GM19035 (cell line): ENCODE data around the gene SPINT3.
"Not testable (repeated sequence)": the region's sequence is repeated elsewhere in the genome, so short reads cannot be mapped to it uniquely, and the experiment has no call there.

Experiments
- ATAC-seq: cut with Tn5 transposase; IDR thresholded peaks from one replicate; pipeline ENCODE4 v1.9.1; 2021; ENCODE audit not compliant: unreplicated experiment

Gene SPINT3

GRCh38 chr20:45503403-45503802 lies 12.0 kb downstream of the SPINT3 start:
- ATAC-seq = no peak

GRCh38 chr20:45502561-45502960 lies 12.9 kb downstream of the SPINT3 start:
- ATAC-seq = no peak

DNA sequence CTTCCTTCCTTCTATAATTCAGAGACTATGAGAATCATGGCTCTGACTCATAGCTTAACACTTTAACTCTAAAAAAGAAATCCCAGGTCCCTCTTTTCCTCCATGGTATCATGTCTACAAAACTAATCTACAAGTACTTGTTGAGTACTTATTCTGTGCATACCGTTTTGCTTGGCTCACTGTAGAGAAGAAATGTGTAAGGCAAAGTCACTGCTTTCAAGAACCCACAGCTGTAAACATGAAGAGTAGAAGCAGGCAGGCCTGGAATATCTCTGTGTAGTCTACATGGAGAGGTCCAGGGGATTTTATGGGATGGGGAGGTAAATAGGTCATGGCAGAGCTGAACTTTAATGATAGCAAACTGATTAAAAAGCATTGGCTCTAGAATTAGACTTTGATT lies 13.8 kb downstream of the SPINT3 start:
- ATAC-seq = no peak

- no peak for ATAC-seq
Measured at GRCh38 chr20:45500022-45500421, 15.4 kb downstream of the SPINT3 start.

DNA sequence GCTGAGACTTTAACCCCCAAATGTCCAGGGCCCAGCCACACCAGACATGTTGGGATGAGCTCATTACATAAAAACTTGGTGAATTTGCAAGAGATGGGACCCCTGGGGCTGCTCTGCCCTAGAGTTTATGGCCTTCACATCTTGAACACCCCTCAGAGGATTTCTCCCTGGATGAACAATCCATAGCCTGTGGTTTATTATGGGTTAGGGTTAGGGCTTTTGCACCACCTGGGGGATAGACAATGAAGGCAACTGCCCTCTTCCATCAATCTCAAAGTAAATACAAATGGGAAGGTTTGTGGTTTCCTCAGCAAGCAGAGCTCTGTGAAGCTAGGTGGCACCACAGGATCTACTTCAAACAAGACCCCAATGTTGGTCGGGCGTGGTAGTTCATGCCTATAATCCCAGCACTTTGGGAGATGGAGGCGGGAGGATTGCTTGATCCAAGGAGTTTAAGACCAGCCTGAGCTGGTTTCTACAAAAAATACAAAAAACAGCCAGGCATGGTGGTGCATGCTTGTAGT lies 17.4 kb downstream of the SPINT3 start:
- ATAC-seq = no peak

DNA sequence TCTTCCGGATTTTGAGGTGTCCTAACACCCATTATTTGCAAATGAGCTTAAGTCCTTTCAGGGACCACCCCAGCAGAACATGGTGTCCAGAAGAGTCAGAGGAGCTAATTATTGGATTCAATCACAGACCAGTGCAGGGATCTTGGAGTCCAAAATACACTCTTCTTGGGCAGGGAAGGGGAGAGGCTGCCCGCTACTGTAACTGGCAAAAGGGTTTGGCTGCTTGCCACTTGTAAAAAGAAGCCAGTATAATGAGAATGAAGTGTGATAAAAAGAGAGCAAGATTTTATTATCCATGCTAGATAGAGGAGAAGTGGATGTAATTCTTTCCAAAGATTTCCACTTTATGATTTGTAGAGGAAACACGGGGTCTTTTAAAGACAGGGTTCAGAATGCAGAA lies 19.3 kb downstream of the SPINT3 start:
- ATAC-seq = no peak

DNA sequence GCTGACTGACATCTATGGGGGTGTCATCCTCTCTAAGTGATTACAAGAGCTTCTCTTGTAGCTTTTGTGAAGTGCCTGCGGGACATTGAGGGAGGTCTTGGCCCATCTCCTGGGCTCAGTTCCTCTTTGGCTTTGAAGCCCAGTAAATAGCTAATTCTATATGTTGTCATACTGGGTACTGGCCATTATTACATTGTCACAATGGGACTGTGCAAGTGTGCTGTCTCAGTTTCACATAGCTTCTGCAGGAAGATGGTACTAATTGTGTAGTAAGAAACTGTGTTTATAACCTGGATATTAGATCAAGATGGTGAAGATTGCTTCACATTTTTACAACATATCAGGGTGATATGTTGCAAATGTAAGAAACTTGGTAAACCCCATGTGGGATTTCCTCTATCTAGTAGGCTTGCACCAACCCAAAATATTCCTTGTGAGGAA lies 19.9 kb downstream of the SPINT3 start:
- ATAC-seq = no peak

- ATAC-seq = no peak
Measured at GRCh38 chr20:45489083-45489531, 26.3 kb downstream of the SPINT3 start.

- no peak for ATAC-seq
Measured at GRCh38 chr20:45487231-45487635, 28.2 kb downstream of the SPINT3 start.

- ATAC-seq = no peak
Measured at GRCh38 chr20:45485388-45485787, 30.0 kb downstream of the SPINT3 start.

- ATAC-seq = no peak
Measured at GRCh38 chr20:45484676-45485075, 30.7 kb downstream of the SPINT3 start.

DNA sequence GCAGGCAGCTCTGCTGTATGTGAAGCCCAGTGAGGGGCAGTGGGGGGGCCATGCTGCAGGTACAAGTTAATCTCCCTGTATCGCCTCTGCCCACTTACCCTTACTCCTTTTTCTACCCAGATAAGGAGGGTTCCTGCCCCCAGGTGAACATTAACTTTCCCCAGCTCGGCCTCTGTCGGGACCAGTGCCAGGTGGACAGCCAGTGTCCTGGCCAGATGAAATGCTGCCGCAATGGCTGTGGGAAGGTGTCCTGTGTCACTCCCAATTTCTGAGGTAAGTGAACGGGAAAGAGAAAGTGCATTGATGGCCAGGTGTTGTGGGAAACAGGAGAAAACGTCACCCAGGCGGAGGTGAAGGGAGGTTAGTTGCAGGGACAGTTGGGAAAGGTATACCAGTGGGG lies 35.6 kb downstream of the SPINT3 start:
- no peak for ATAC-seq

GRCh38 chr20:45477530-45478148 lies 37.8 kb downstream of the SPINT3 start:
- ATAC-seq = not testable (repeated sequence)

GRCh38 chr20:45472286-45472685 lies 43.1 kb downstream of the SPINT3 start:
- ATAC-seq = not testable (repeated sequence)

- ATAC-seq = no peak
Measured at GRCh38 chr20:45470937-45471336, 44.5 kb downstream of the SPINT3 start.

DNA sequence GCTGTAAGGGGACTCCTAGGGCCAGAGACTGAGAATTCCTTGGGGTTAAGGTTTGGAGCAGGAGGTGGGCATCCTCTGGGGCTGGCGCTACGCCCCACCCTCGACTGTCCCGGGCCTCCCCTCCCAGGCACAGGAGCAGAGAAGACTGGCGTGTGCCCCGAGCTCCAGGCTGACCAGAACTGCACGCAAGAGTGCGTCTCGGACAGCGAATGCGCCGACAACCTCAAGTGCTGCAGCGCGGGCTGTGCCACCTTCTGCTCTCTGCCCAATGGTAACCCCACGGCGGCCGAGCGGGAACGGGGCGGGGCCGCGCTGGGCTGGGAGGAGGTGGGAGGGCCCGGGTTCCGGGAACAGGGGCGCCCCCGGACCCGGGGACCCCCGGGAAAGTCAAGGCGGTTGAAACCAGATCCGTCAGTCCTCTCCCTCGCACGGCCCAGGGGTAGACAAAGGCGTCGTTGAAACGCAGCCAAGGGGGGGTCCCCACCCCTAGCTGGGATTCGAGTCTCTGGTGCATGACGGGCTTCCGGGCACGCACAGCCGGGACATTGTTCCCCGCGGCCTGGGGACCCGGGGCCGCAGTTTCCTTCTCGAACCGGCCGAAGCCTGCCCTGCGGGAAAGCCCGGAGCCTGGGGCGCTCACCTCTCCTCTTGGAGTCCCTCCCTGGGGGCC lies 45.0 kb downstream of the SPINT3 start:
- ATAC-seq = no peak

DNA sequence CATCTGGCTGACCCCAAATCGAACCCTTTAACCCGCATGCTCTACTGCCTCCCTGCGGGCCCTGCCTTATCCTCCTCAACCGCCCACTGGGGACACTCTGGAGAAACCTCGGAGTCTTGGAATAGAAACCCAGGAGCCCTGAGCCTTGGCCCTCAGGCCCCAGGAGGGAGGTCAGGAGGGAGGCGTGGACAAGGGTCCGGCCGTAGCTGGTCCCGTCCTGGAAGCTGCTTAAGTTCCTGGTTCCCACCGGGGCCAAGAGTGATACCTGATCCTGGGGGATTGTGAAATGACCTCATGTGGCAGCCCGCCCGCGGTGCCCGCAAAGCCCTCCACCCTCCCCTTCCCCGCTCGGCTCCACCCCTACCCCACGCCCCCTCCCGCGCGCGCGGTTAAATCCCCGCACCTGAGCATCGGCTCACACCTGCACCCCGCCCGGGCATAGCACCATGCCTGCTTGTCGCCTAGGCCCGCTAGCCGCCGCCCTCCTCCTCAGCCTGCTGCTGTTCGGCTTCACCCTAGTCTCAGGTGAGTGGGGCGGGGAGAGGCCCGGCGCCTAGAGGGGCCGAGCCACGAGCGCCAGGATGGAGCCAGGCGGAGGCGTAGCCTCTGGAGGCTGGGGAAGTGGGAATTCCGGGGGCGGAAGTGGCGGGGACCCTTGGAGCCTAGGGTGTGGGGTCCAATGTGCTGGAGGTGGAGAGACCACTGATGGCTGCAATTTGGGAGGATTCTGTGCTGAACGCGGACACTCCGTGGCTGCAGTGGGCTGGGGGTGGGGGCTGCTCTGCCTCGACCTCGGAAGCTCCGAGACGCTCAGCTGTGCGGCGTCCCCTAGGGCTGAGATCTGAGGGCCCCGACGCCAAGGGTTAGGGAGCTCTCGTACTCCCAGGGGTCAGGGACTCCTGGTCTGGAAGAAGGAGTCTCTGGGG lies 45.8 kb downstream of the SPINT3 start, which contains the start of gene WFDC2:
Gene WFDC2 (plus strand): TSS at position 418 of the 926 bp plus-strand sequence. CDS start 29 bp downstream, at position 447.
- ATAC-seq = no peak

DNA sequence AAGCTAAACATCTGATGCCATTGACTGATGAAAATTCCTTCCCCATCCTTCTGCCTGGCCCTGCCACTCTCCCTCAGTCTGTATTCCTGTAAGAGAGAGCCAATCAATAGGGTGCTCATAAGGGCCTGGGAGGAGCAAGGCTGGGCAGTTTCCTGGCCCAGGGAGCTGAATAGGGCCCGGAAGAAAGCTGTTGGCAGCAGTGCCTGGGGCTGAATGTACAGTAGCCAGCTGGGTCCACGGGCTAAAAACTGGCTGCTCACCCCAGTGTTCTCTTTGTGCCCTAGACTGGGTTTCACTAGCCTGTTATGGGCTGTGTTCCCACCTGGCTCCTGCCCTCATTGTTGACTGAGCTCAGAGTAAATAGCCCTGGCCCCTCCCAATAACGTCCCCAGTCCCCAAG lies 47.6 kb downstream of the SPINT3 start:
- ATAC-seq = no peak

DNA sequence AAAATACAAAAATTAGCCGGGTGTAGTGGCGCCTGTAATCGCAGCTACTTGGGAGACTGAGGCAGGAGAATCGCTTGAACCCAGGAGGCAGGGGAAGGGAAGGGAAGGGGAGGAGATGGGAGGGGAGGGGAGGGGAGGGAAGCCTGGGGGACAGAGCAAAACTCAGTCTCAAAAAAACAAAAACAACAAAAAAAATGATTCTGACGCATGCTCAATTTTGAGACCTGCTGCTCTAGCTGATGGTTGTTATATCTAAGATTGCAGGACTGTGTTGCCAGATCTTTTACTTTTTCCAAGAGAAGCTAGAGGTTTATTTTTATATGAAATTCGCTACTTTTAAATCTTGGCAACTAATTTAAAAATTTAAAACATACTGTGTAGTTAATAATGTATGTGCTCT lies 48.2 kb downstream of the SPINT3 start:
- ATAC-seq = no peak

GRCh38 chr20:45465491-45466266 lies 49.7 kb downstream of the SPINT3 start:
- no peak for ATAC-seq

- ATAC-seq = no peak
Measured at GRCh38 chr20:45463709-45464108, 51.7 kb downstream of the SPINT3 start.
